ENCODE results near the gene CST3.

Gene CST3

GRCh38 chr20:23603321-23603720 lies 34.4 kb downstream of the CST3 start:
- no peak overlapping the region for H3K4me3 ChIP-seq (ENCODE audit: low read depth, low read length)
- TF ChIP-seq POLR2A (IDR thresholded peaks at IDR 0.05; ENCODE audit: extremely low read depth, insufficient read length) (no peak), MAX (IDR thresholded peaks at IDR 0.05; ENCODE audit: low read depth, low read length) (no peak), CTCF (IDR thresholded peaks at IDR 0.05; ENCODE audit: low read depth, low read length) (no peak), MYC (IDR thresholded peaks at IDR 0.05; ENCODE audit: low read depth, low read length) (no peak)
- no peak for DNase-seq (ENCODE audit: low read depth)

GRCh38 chr20:23602699-23603098 lies 35.1 kb downstream of the CST3 start:
- DNase-seq (ENCODE audit: low read depth), result no peak

GRCh38 chr20:23602241-23602640 lies 35.5 kb downstream of the CST3 start:
- H3K4me3 ChIP-seq (ENCODE audit: low read depth, low read length), result no peak overlapping the region
- TF ChIP-seq MAX (IDR thresholded peaks at IDR 0.05; ENCODE audit: low read depth, low read length) (0 out of 2 replicates have a peak, but pooled peaks have one; percentile 11), MYC (IDR thresholded peaks at IDR 0.05; ENCODE audit: low read depth, low read length) (peak; percentile 36; the same call in 1 of the 2 replicates), POLR2A (IDR thresholded peaks at IDR 0.05; ENCODE audit: extremely low read depth, insufficient read length) (no peak), CTCF (IDR thresholded peaks at IDR 0.05; ENCODE audit: low read depth, low read length) (no peak)
- peak; percentile 50 for DNase-seq (ENCODE audit: low read depth)

More at GRCh38 chr20:23602699-23603098, 35.1 kb downstream of the CST3 start:
- no peak overlapping the region for H3K4me3 ChIP-seq (ENCODE audit: low read depth, low read length)
- TF ChIP-seq MAX (IDR thresholded peaks at IDR 0.05; ENCODE audit: low read depth, low read length), result no peak
- TF ChIP-seq CTCF (IDR thresholded peaks at IDR 0.05; ENCODE audit: low read depth, low read length), result no peak
- TF ChIP-seq MYC (IDR thresholded peaks at IDR 0.05; ENCODE audit: low read depth, low read length), result no peak
- TF ChIP-seq POLR2A (IDR thresholded peaks at IDR 0.05; ENCODE audit: extremely low read depth, insufficient read length), result no peak

- TF ChIP-seq CTCF (IDR thresholded peaks at IDR 0.05; ENCODE audit: low read depth, low read length), result no peak
- TF ChIP-seq MAX (IDR thresholded peaks at IDR 0.05; ENCODE audit: low read depth, low read length), result no peak
- TF ChIP-seq MYC (IDR thresholded peaks at IDR 0.05; ENCODE audit: low read depth, low read length), result no peak
- TF ChIP-seq POLR2A (IDR thresholded peaks at IDR 0.05; ENCODE audit: extremely low read depth, insufficient read length), result no peak
- no peak for DNase-seq (ENCODE audit: low read depth)
- H3K4me3 ChIP-seq (ENCODE audit: low read depth, low read length), result no peak overlapping the region
Observed at GRCh38 chr20:23601715-23602114, 36.0 kb downstream of the CST3 start.

GRCh38 chr20:23598481-23598880 lies 39.3 kb downstream of the CST3 start:
- DNase-seq (ENCODE audit: low read depth), result no peak
- H3K4me3 ChIP-seq (ENCODE audit: low read depth, low read length), result no peak overlapping the region
- TF ChIP-seq MYC (IDR thresholded peaks at IDR 0.05; ENCODE audit: low read depth, low read length) (no peak), POLR2A (IDR thresholded peaks at IDR 0.05; ENCODE audit: extremely low read depth, insufficient read length) (no peak), CTCF (IDR thresholded peaks at IDR 0.05; ENCODE audit: low read depth, low read length) (no peak), MAX (IDR thresholded peaks at IDR 0.05; ENCODE audit: low read depth, low read length) (no peak)
